ENCODE data around the gene KRTAP1-3. TPM values are rescaled to one million over a fixed set of nuclear protein-coding genes. Genes with fewer than 3 reads are reported as not detected.

Gene KRTAP1-3
- polyA plus RNA-seq, 3 donors, result not detected

GRCh38 chr17:40992666-40993065 lies 42.0 kb downstream of the KRTAP1-3 start:
- H3K27ac ChIP-seq (ENCODE audit: low read depth, low read length), result no peak overlapping the region
- 71 to 93% (median 89%) methylated on average over 3 of the region's 3 CpGs for WGBS, 3 donors

- WGBS, 3 donors, result 45 to 62% (median 62%) methylated on average over 8 of the region's 8 CpGs
- no peak overlapping the region for H3K27ac ChIP-seq (ENCODE audit: low read depth, low read length)
These were observed 47.8 kb downstream of the KRTAP1-3 start for GRCh38 chr17:40986920-40987319.

GRCh38 chr17:40984226-40984625 lies 50.4 kb downstream of the KRTAP1-3 start, which contains the start of gene KRT40:
KRT40 (minus strand) TSS chr17:40984326; CDS start chr17:40984273, 53 bp downstream.
- H3K27ac ChIP-seq (ENCODE audit: low read depth, low read length), result no peak within 1 kb of the TSS
- WGBS, 3 donors, result 35 to 67% (median 45%) methylated on average over 3 of the region's 3 CpGs

Other genes starting within 250 kb of the KRTAP1-3 start
- gene KRT28, start 234.9 kb downstream of the KRTAP1-3 start, polyA plus RNA-seq, result not detected
- gene KRT10, start 212.3 kb downstream of the KRTAP1-3 start, polyA plus RNA-seq, result 10 to 100 TPM; 18.1 to 46.3 (median 35.0) TPM
- not detected for gene KRT12, start 167.7 kb downstream of the KRTAP1-3 start, polyA plus RNA-seq
- gene KRT20, start 149.6 kb downstream of the KRTAP1-3 start, polyA plus RNA-seq, result 1 to 10 TPM in 1 of 3 donors, under 1 TPM in 2; 0.03 to 6.9 (median 0.22) TPM
- gene KRT23, start 97.2 kb downstream of the KRTAP1-3 start, polyA plus RNA-seq, result 1 to 10 TPM in 1 of 3 donors, under 1 TPM in 2; 0.61 to 1.8 (median 0.89) TPM
- under 1 TPM in 1 of 3 donors, not detected in 2; 0.06 TPM for gene KRT39, start 67.9 kb downstream of the KRTAP1-3 start, polyA plus RNA-seq
- under 1 TPM in 1 of 3 donors, not detected in 2; 0.15 TPM for gene KRT40, start 50.5 kb downstream of the KRTAP1-3 start, polyA plus RNA-seq
- not detected for gene KRTAP3-3, start 40.7 kb downstream of the KRTAP1-3 start, polyA plus RNA-seq
- gene KRTAP3-2, start 35.0 kb downstream of the KRTAP1-3 start, polyA plus RNA-seq, result not detected
- gene KRTAP3-1, start 25.7 kb downstream of the KRTAP1-3 start, polyA plus RNA-seq, result not detected
- gene KRTAP1-5, start 7.7 kb downstream of the KRTAP1-3 start, polyA plus RNA-seq, result under 1 TPM in 1 of 3 donors, not detected in 2; 0.07 TPM
- gene KRTAP1-4, start 4.7 kb downstream of the KRTAP1-3 start, polyA plus RNA-seq, result not detected
- gene KRTAP1-1, start 6.6 kb upstream of the KRTAP1-3 start, polyA plus RNA-seq, result not detected
- not detected for gene KRTAP2-1, start 12.4 kb upstream of the KRTAP1-3 start, polyA plus RNA-seq
- not detected for gene KRTAP2-2, start 20.4 kb upstream of the KRTAP1-3 start, polyA plus RNA-seq
- not detected for gene KRTAP2-3, start 25.2 kb upstream of the KRTAP1-3 start, polyA plus RNA-seq
- not detected for gene KRTAP2-4, start 31.0 kb upstream of the KRTAP1-3 start, polyA plus RNA-seq
- not detected for gene KRTAP4-7, start 49.3 kb upstream of the KRTAP1-3 start, polyA plus RNA-seq
- not detected for gene KRTAP4-8, start 63.3 kb upstream of the KRTAP1-3 start, polyA plus RNA-seq
- not detected for gene KRTAP4-16, start 67.3 kb upstream of the KRTAP1-3 start, polyA plus RNA-seq
- gene KRTAP4-9, start 70.5 kb upstream of the KRTAP1-3 start, polyA plus RNA-seq, result not detected
- not detected for gene KRTAP4-11, start 83.5 kb upstream of the KRTAP1-3 start, polyA plus RNA-seq
- not detected for gene KRTAP4-12, start 89.3 kb upstream of the KRTAP1-3 start, polyA plus RNA-seq
- not detected for gene KRTAP4-6, start 105.7 kb upstream of the KRTAP1-3 start, polyA plus RNA-seq
- gene KRTAP4-5, start 115.0 kb upstream of the KRTAP1-3 start, polyA plus RNA-seq, result not detected
- not detected for gene KRTAP4-4, start 125.9 kb upstream of the KRTAP1-3 start, polyA plus RNA-seq
- not detected for gene KRTAP4-3, start 133.3 kb upstream of the KRTAP1-3 start, polyA plus RNA-seq
- gene KRTAP4-2, start 143.3 kb upstream of the KRTAP1-3 start, polyA plus RNA-seq, result not detected
- not detected for gene KRTAP4-1, start 150.0 kb upstream of the KRTAP1-3 start, polyA plus RNA-seq
- gene KRTAP9-1, start 155.0 kb upstream of the KRTAP1-3 start, polyA plus RNA-seq, result not detected
- gene KRTAP9-2, start 191.8 kb upstream of the KRTAP1-3 start, polyA plus RNA-seq, result not detected
- not detected for gene KRTAP9-3, start 197.6 kb upstream of the KRTAP1-3 start, polyA plus RNA-seq
- not detected for gene KRTAP9-8, start 203.1 kb upstream of the KRTAP1-3 start, polyA plus RNA-seq
- gene KRTAP9-4, start 214.8 kb upstream of the KRTAP1-3 start, polyA plus RNA-seq, result not detected
- gene KRTAP9-9, start 220.5 kb upstream of the KRTAP1-3 start, polyA plus RNA-seq, result not detected
- not detected for gene KRTAP9-6, start 230.5 kb upstream of the KRTAP1-3 start, polyA plus RNA-seq
- gene KRTAP9-7, start 240.8 kb upstream of the KRTAP1-3 start, polyA plus RNA-seq, result not detected